Measurements from ENCODE around the gene TSBP1.
"Not testable (repeated sequence)": the region's sequence is repeated elsewhere in the genome, so short reads cannot be mapped to it uniquely, and the experiment has no call there.

The TSBP1 gene

GRCh38 chr6:32375739-32376529 lies 4.2 kb upstream of the TSBP1 start:
- no peak for DNase-seq (ENCODE audit: low spot score)

DNA sequence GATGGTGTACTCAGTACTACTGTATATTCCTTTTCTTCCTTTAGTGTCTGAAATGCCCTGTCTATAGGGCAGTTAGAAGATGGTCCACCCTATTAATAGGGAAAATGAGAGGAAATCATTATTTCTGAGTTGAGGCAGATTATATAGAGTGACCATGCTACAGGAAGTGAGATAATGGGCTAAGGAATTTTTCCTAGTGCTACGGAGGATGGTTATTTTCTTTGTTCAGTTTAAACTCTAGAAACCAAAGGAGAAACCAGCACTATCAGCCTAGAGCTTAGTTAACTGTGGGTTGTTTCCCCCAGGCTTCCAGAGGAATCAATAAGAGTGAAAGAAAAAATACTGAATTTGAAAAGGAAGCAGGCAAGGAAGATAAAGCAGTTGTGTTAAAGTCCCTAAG lies 474 bp downstream of the TSBP1 start:
- DNase-seq (ENCODE audit: low spot score), result no peak

- DNase-seq (ENCODE audit: low spot score), result no peak
Observed at GRCh38 chr6:32370505-32370904, 1.2 kb downstream of the TSBP1 start.

DNA sequence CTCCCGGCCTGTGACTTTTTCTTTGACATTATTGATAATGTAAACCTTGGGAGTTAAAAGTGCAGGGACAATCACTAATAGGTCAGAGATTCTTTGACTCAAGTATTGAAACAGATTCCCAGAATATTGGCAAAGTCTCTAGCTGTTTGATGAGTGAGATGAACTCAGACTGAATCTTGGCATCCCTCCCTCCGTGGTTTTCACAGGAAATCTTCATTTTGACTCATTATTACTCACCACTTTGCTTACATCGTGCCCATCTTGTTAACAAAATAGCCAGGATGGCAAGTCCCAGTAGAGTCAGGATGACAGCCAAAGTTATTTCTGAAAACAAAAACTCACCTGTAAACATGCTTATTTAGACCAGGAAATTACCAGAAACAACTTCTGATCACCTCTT lies 2.0 kb downstream of the TSBP1 start:
- DNase-seq (ENCODE audit: low spot score), result peak; percentile 11

DNA sequence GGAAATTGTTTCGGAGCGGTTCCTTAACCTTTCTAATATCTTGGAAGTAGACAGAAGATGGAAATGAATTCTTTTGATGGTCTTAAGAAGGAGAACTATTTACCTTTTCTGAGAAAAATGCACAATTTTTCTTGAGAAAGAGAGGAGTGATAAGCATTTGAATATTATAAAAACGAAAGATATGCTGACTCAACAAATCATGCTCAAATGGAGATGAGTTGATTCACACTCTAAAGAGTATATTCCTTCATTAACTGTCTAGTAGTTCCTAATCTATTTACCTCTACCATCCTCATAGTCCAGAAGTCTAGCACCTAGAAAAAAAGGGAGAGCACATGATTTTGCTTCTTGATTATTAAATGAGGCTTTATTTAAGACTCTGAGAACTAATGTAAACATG lies 4.1 kb downstream of the TSBP1 start:
- DNase-seq (ENCODE audit: low spot score), result no peak

GRCh38 chr6:32359225-32359624 lies 12.5 kb downstream of the TSBP1 start:
- DNase-seq (ENCODE audit: low spot score), result not testable (repeated sequence)

DNA sequence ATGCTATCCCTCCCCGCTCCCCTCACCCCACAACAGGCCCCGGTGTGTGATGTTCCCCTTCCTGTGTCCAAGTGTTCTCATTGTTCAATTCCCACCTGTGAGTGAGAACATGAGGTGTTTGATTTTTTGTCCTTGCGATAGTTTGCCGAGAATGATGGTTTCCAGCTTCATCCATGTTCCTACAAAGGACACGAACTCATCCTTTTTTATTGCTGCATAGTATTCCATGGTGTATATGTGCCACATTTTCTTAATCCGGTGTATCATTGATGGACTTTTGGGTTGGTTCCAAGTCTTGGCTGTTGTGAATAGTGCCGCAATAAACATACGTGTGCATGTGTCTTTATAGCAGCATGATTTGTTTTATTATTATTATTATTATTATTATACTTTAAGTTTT lies 13.2 kb downstream of the TSBP1 start:
- not testable (repeated sequence) for DNase-seq (ENCODE audit: low spot score)

- no peak for DNase-seq (ENCODE audit: low spot score)
Observed at GRCh38 chr6:32355018-32355417, 16.7 kb downstream of the TSBP1 start.

- no peak for DNase-seq (ENCODE audit: low spot score)
Observed at GRCh38 chr6:32353348-32353747, 18.4 kb downstream of the TSBP1 start.

- no peak for DNase-seq (ENCODE audit: low spot score)
Observed at GRCh38 chr6:32340242-32340641, 31.5 kb downstream of the TSBP1 start.

- no peak for DNase-seq (ENCODE audit: low spot score)
Observed at GRCh38 chr6:32337186-32337805, 34.4 kb downstream of the TSBP1 start.

DNA sequence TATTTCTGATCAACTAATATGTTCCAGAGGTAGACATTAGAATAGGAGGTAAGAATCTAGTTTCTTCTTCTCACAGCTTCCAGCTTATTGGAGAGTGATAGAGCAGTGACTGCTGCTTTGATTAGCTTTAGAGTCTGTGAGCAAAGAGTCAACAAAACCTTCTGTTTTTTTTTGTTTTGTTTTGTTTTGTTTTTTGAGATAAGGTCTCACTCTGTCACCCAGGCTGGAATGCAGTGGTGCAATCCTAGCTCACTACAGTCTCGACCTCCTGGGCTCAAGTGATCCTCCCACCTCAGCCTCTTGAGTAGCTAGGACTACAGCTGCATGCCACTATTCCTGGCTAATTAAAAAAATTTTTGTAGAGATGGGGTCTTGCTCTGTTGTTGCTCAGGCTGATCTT lies 39.3 kb downstream of the TSBP1 start:
- DNase-seq (ENCODE audit: low spot score), result no peak

DNA sequence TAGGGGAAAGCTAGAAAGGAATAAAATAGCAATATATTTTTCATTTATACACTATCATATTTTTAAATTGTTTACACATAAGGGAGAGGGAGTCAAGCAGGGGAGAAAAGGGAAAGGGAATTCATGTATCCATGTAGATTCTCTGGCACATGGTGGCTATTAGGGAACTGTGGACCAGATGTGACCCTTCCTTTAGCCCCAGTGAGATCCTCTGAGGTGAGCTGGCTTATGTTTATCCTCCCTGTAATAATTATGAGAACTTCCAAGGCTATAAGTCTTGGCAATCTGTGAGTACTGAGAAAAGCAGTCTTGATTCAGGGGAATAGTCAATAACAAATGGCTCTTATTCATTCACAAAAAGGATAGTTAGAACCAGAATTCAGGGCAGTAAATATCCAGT lies 42.6 kb downstream of the TSBP1 start:
- DNase-seq (ENCODE audit: low spot score), result no peak

GRCh38 chr6:32327103-32327502 lies 44.6 kb downstream of the TSBP1 start:
- DNase-seq (ENCODE audit: low spot score), result no peak

DNA sequence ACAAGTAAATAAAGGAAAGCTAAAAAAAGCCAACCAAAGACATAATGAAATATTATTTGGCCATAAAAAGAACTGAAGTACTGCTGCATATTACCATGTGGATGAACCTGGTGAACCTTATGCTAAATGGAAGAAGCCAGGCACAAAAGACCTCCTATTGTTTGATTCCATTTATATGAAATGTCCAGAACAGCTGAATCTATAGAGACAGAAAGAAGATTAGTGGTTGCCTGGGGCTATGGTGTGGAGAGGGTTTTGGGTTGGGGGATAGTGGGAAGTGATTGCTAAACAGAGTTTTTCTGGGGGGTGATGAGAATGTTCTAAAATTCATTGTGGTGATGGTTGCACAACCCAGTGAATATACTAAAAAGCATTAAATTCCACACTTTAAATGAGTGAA lies 53.2 kb downstream of the TSBP1 start:
- no peak for DNase-seq (ENCODE audit: low spot score)

DNA sequence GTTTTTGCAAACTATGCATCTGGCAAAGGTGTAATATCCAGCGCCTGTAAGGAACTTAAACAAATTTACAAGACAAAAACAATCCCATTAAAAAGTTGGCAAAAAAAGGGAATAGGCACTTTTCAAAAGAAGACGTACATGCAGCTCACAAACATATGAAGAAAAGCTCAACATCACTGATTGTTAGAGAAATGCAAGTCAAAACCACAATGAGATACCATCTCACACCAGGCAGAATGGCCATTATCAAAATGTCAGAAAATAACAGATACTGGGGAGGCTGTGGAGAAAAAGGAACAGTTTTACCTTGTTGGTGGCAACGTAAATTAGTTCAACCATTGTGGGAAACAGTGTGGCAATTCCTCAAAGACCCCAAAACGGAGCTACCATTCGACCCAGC lies 54.2 kb downstream of the TSBP1 start:
- DNase-seq (ENCODE audit: low spot score), result no peak

- DNase-seq (ENCODE audit: low spot score), result no peak
Observed at GRCh38 chr6:32313964-32314363, 57.7 kb downstream of the TSBP1 start.

DNA sequence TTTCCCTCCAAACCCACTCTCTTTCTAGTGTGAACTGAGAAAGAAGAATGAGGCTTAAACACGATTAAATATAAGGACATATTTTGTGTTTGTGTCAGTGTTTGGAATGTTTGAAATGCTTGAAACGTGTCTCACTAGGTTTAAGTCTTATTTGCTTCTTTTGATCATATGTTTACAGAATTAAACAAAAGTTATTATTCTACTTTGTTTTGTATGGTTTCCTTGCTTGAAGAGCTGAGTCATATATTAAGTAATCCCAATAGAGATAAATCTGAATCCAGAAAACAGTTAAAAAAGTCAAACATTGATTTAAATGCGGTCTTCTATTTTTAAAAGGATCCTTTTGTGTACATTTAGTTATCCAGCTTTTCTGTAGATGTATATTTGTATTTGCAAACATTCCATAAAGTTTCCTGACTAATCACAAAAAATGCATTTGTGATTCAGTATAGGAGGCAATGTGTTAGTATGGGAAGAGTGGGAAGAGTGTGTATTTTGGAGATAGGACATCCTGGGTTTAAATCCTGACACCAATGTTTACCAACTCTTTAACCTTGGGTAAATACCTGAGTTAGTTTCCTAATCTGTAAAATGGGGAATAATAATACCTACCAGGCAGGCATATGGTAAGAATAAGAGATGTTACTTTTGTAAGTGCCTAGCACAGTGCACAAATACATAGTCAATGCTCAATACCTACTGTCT lies 72.9 kb downstream of the TSBP1 start:
- no peak for DNase-seq (ENCODE audit: low spot score)

DNA sequence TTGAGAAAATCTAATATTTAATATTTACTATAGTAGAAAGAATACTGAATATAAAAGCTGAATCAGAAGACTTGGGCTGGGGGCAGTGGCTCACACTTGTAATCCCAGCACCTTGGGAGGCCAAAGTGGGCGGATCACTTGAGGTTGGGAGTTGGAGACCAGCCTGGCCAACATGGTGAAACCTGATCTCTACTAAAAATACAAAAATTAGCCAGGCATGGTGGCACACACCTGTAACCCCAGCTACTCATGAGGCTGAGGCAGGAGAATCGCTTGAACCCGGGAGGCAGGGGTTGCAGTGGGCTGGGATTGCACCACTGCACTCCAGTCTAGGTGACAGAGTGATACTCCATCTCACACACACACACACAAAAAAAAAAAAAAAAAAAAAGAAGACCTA lies 76.7 kb downstream of the TSBP1 start:
- not testable (repeated sequence) for DNase-seq (ENCODE audit: low spot score)

GRCh38 chr6:32294566-32294965 lies 77.1 kb downstream of the TSBP1 start:
- DNase-seq (ENCODE audit: low spot score), result no peak

DNA sequence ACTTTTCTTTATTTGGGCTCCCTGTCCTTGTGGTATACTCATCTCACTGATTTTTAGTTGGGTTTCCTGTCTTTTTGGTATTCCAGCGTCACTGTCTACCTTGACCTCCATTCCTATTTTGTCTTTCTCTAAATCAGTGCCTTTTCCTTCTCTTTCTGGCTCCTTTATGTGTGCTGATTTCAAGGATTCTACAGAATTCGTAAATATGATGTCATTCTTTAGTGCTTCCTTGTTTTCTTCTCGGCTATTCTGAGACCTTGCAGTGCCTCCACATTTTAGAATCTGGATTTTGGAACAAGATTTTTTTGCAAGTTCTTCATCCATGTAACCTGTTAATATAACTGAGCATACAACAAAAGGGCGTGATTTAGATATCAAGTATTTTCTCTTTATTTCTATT lies 78.0 kb downstream of the TSBP1 start:
- DNase-seq (ENCODE audit: low spot score), result no peak

DNA sequence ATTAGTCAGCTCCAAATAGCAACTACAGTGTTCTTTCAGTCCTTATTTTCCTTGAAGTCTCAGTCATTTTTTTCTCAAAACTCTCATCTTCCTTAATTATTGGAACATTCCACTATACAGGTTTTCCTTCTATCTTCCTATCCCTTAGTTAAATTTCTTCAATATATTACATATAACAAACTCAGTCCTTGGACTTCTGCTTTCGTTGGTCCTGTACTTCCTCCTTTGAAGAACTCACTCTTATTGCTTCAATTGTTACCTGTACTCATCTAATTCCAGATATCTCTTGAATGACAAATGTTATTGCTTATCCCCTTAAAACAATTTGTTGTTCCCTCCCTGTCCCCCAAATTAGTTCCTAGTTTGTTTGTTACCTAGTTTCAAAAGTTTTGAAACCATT lies 80.2 kb downstream of the TSBP1 start:
- no peak for DNase-seq (ENCODE audit: low spot score)

DNA sequence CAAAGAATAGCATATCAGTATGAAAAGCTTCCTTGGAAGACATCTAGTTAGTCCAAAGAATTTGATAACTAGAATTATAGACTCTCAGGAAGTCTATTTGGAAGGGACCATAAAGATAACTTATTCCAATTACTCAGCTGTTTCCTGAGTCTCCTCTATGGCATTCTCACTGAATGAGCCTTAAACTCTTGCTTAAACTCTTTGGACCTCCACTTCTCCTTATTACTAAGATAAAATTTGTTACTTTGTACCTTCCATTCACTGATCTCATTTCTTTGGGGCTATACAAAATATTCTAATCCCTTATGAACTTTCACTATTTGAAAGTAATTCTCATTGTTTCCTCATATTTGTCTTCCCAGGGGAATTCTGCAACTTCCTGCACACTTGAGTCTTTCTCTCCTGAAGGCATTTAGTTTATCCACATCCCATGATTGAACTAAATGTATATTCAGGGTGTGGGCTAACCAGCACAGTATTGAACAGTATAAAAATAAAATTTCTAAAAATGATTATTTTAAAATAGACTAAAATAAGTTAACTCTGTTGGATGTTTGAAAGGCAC lies 80.7 kb downstream of the TSBP1 start:
- no peak for DNase-seq (ENCODE audit: low spot score)
